SK-N-SH (cell line): ENCODE results near the gene RBM10. TPM values are rescaled to one million over a fixed set of nuclear protein-coding genes. Genes with fewer than 3 reads are reported as not detected.

Experiments used
- CTCF ChIA-PET: fragments of 300-600, 350-600 bp; formaldehyde crosslinking; extraction: SDS; loops from one replicate; lab custom pipeline; 2021; lab: Yijun Ruan, JAX
- POLR2A ChIA-PET: fragments of 350-600 bp; sonication (Branson Sonifier 250); formaldehyde crosslinking; extraction: SDS; loops from one replicate; lab custom pipeline; 2020; ENCODE audit warnings: antibody characterized with exemption, inconsistent platforms; lab: Yijun Ruan, JAX
- DNase-seq: peaks from one replicate; pipeline ENCODE4 v3.0.0; 2012
- H2AFZ ChIP-seq: fragments of 200-600 bp; sonication (generic); 2 replicates; pipeline ENCODE4 v1.8.1; 2016; ENCODE audit warnings: antibody characterized with exemption, mild to moderate bottlenecking, low read depth
- H3F3A ChIP-seq: fragments of 200-600 bp; sonication (generic); replicated peaks from 2 replicates; pipeline ENCODE3; 2016; ENCODE audit warnings: antibody characterized with exemption, mild to moderate bottlenecking; ENCODE audit not compliant: insufficient read depth
- H3K27ac ChIP-seq, 2 experiments: fragments of 200-500 bp in 1 of 2; fragments of 200-600 bp in 1 of 2; sonication (Bioruptor generic) in 1 of 2; sonication (generic), shearing (Covaris generic) in 1 of 2; 2 replicates each; pipeline versions ENCODE4 v1.5.1 to v1.6.1; 2014 to 2016; ENCODE audit warnings: low read depth in 2 of 2, inconsistent platforms in 1 of 2, low read length in 1 of 2, mild to moderate bottlenecking in 1 of 2, mixed read lengths in 1 of 2
- H3K27me3 ChIP-seq: fragments of 200-600 bp; sonication (generic), shearing (Covaris generic); 2 replicates; pipeline ENCODE4 v1.6.1; 2016; ENCODE audit warnings: mixed run types; ENCODE audit not compliant: insufficient read depth
- H3K36me3 ChIP-seq, 2 experiments: fragments of 200-500 bp in 1 of 2; fragments of 200-600 bp in 1 of 2; sonication (Bioruptor generic) in 1 of 2; sonication (generic) in 1 of 2; replicated peaks in 1 of 2; 2 replicates each; pipeline versions ENCODE3 to v1.5.1; 2014 to 2016; ENCODE audit warnings: low read length in 1 of 2, mild to moderate bottlenecking in 1 of 2; ENCODE audit not compliant: insufficient read depth in 2 of 2, control insufficient read depth in 1 of 2
- H3K4me1 ChIP-seq, 2 experiments: fragments of 200-500 bp in 1 of 2; fragments of 200-600 bp in 1 of 2; sonication (Bioruptor generic) in 1 of 2; sonication (generic), shearing (Covaris generic) in 1 of 2; 2 replicates each; pipeline versions ENCODE4 v1.5.1 to v1.6.1; 2014 to 2016; ENCODE audit warnings: low read depth in 1 of 2, low read length in 1 of 2, mixed run types in 1 of 2; ENCODE audit not compliant: insufficient read depth in 2 of 2, control insufficient read depth in 1 of 2
- H3K4me2 ChIP-seq: fragments of 200-600 bp; sonication (generic), shearing (Covaris generic); 2 replicates; pipeline ENCODE4 v1.6.1; 2017; ENCODE audit warnings: mixed run types
- H3K4me3 ChIP-seq, 2 experiments: fragments of 200-500 bp in 1 of 2; fragments of 200-600 bp in 1 of 2; sonication (Bioruptor generic) in 1 of 2; sonication (generic), shearing (Covaris generic) in 1 of 2; 2 replicates each; pipeline versions ENCODE4 v1.5.1 to v1.8.1; 2014 to 2016; ENCODE audit warnings: low read depth in 2 of 2, inconsistent platforms in 1 of 2, low read length in 1 of 2, mild to moderate bottlenecking in 1 of 2, mixed read lengths in 1 of 2, moderate library complexity in 1 of 2
- H3K79me2 ChIP-seq: fragments of 200-600 bp; sonication (generic); 2 replicates; pipeline ENCODE4 v1.8.1; 2017; ENCODE audit warnings: mild to moderate bottlenecking; ENCODE audit not compliant: insufficient read depth
- H3K9ac ChIP-seq: fragments of 200-600 bp; sonication (generic); 2 replicates; pipeline ENCODE4 v1.6.1; 2017; ENCODE audit warnings: mixed run types
- H3K9me2 ChIP-seq: fragments of 200-600 bp; sonication (generic); 2 replicates; pipeline ENCODE4 v1.6.1; 2017; ENCODE audit warnings: mixed run types
- H3K9me3 ChIP-seq: fragments of 200-600 bp; sonication (generic); 2 replicates; pipeline ENCODE4 v1.6.1; 2017; ENCODE audit warnings: mixed run types, mild to moderate bottlenecking, moderate library complexity
- H4K20me1 ChIP-seq: fragments of 200-600 bp; sonication (generic); 2 replicates; pipeline ENCODE4 v1.6.1; 2017; ENCODE audit warnings: mild to moderate bottlenecking, mixed run types; ENCODE audit not compliant: insufficient read depth
- CTCF ChIP-seq: fragments of 200-600 bp; sonication (generic); IDR thresholded peaks from 2 replicates; pipeline ENCODE4 v1.6.1; 2017; ENCODE audit warnings: antibody characterized with exemption, mild to moderate bottlenecking, moderate library complexity
- EP300 ChIP-seq, 2 experiments: IDR thresholded peaks; 2 replicates each; pipeline versions ENCODE4 v1.4.0 to v1.6.1; 2012; ENCODE audit warnings: borderline replicate concordance in 1 of 2, low read depth in 1 of 2, low read length in 1 of 2
- EZH2phosphoT487 ChIP-seq: fragments of 200-600 bp; sonication (generic); IDR thresholded peaks from 2 replicates; pipeline ENCODE4 v1.6.1; 2017; ENCODE audit warnings: low read depth, mixed run types, mild to moderate bottlenecking, antibody characterized with exemption, moderate library complexity, borderline replicate concordance
- FOXM1 ChIP-seq: IDR thresholded peaks from 2 replicates; pipeline ENCODE4 v1.4.0; 2012; ENCODE audit warnings: low read depth, mild to moderate bottlenecking
- GATA2 ChIP-seq: sonication (generic); formaldehyde crosslinking; IDR thresholded peaks from 2 replicates; pipeline ENCODE4 v1.5.0; 2020; ENCODE audit warnings: mild to moderate bottlenecking, missing genetic modification reagents
- IRF3 ChIP-seq: fragments of 150-350 bp; IDR thresholded peaks from 2 replicates; pipeline ENCODE4 v1.6.1; 2016; ENCODE audit warnings: mild to moderate bottlenecking, low read depth, low read length
- JUND ChIP-seq: IDR thresholded peaks from 2 replicates; pipeline ENCODE4 v1.4.0; 2012
- MAX ChIP-seq: IDR thresholded peaks from 2 replicates; pipeline ENCODE4 v1.4.0; 2012; ENCODE audit warnings: low read depth
- MEF2A ChIP-seq: IDR thresholded peaks from 2 replicates; pipeline ENCODE4 v1.4.0; 2012; ENCODE audit warnings: low read depth, borderline replicate concordance
- RAD21 ChIP-seq: IDR thresholded peaks from 2 replicates; pipeline ENCODE4 v1.6.1; 2012; ENCODE audit warnings: mild to moderate bottlenecking, low read length
- RCOR1 ChIP-seq: fragments of 150-350 bp; IDR thresholded peaks from 2 replicates; pipeline ENCODE4 v1.6.1; 2017; ENCODE audit warnings: antibody characterized with exemption, low read length
- TAF1 ChIP-seq: IDR thresholded peaks from 2 replicates; pipeline ENCODE4 v1.6.1; 2012; ENCODE audit warnings: low read depth, mild to moderate bottlenecking, low read length, moderate library complexity, borderline replicate concordance
- USF2 ChIP-seq: fragments of 150-350 bp; IDR thresholded peaks from 2 replicates; pipeline ENCODE4 v1.6.1; 2017; ENCODE audit warnings: antibody characterized with exemption, low read length, low read depth, borderline replicate concordance
- YY1 ChIP-seq: IDR thresholded peaks from 2 replicates; pipeline ENCODE4 v1.4.0; 2012; ENCODE audit warnings: low read depth, mild to moderate bottlenecking
- WGBS: methylation state at CpG from one replicate; pipeline ENCODE4 v1.1.6; 2017; ENCODE audit warnings: low lambda C conversion rate; 5-methylcytosine and 5-hydroxymethylcytosine counted together
- polyA plus RNA-seq, 3 experiments: library from polyadenylated mRNA; depleted of rRNA; stranded (reverse); fragments of >200 nt; gene quantifications; 2 replicates each; pipeline ENCODE4 v1.2.3, GENCODE V29; 2012

The RBM10 gene
- polyA plus RNA-seq, 1 of the 3 experiments (the other 2 are of a cell fraction), result 34.4 TPM

GRCh38 chrX:47206316-47206715 is 61.3 kb downstream of the RBM10 start (continued):
- TF ChIP-seq USF2 (no peak), RAD21 (no peak), FOXM1 (no peak)

GRCh38 chrX:47208108-47208507 is 63.1 kb downstream of the RBM10 start:
- H3K4me3 ChIP-seq, result no peak overlapping the region
- no peak overlapping the region for H2AFZ ChIP-seq
- no peaks in the 10 kb centered on the region for H3K27me3 ChIP-seq
- H3K9me2 ChIP-seq, result no peaks in the 10 kb centered on the region
- DNase-seq, result no peak
- H3K9ac ChIP-seq, result no peak overlapping the region
- TF ChIP-seq CTCF (no peak), GATA2 (CRISPR knock-in tag) (no peak), EP300 (IDR thresholded peaks at IDR 0.05; ENCODE audit: borderline replicate concordance in 1 of 2, low read depth in 1 of 2, low read length in 1 of 2) (no peak), YY1 (no peak), MAX (no peak), JUND (no peak)
- TF ChIP-seq, all 33 proteins: peak for 0
- no peaks in the 10 kb centered on the region; the same call in none of the 2 replicates for H3K79me2 ChIP-seq
- H4K20me1 ChIP-seq, result peaks cover 23% of the 10 kb centered on the region; the same call in 1 of the 2 replicates
- peaks cover 75 to 83% of the 10 kb centered on the region in 2 experiments for H3K36me3 ChIP-seq
- H3K4me1 ChIP-seq, result peaks cover 0 to 2% of the 10 kb centered on the region in 2 experiments; a peak in 1 of 4 replicates
- peaks cover 5% of the 10 kb centered on the region for H3F3A ChIP-seq
- no peak overlapping the region for H3K4me2 ChIP-seq
- ChIA-PET CTCF (interaction anchor here (1.4 to 1.8 kb wide), 2 partner anchors 315 to 819 kb away, joined by 4 to 5 read pairs; no protein-coding TSS in a partner anchor), POLR2A (no interaction called here)
- 92% methylated on average over 12 of the region's 12 CpGs for WGBS
- H3K9me3 ChIP-seq, result no peaks in the 10 kb centered on the region
- H3K27ac ChIP-seq, result no peak overlapping the region

- Histone ChIP-seq H3K27me3 (no peaks in the 10 kb centered on the region), H3F3A (peaks cover 6% of the 10 kb centered on the region), H3K79me2 (no peaks in the 10 kb centered on the region; the same call in none of the 2 replicates), H3K9me3 (no peaks in the 10 kb centered on the region), H3K4me3 (no peak overlapping the region)
- no peak for DNase-seq
- TF ChIP-seq RCOR1, result no peak
- TF ChIP-seq IRF3, result no peak
- no peak for TF ChIP-seq YY1
- no peak for TF ChIP-seq TAF1
- no peak for TF ChIP-seq EZH2phosphoT487
- TF ChIP-seq MEF2A, result no peak
- TF ChIP-seq, all 33 proteins: peak for 0
- WGBS, result 92% methylated on average over 7 of the region's 16 CpGs
- POLR2A ChIA-PET, result no interaction called here
- Histone ChIP-seq H2AFZ (no peak overlapping the region), H3K9ac (no peak overlapping the region), H3K4me2 (no peak overlapping the region), H3K27ac (no peak overlapping the region), H3K4me1 (peaks cover 0 to 2% of the 10 kb centered on the region in 2 experiments; a peak in 1 of 4 replicates), H4K20me1 (peaks cover 23% of the 10 kb centered on the region; the same call in 1 of the 2 replicates), H3K36me3 (peaks cover 76 to 81% of the 10 kb centered on the region in 2 experiments), H3K9me2 (no peaks in the 10 kb centered on the region)
- CTCF ChIA-PET, result interaction anchor here (1.7 to 1.8 kb wide), 2 partner anchors 16 to 313 kb away, joined by 3 to 4 read pairs; partner anchors contain the start of gene UBA1
Observed at GRCh38 chrX:47209508-47210238, 64.7 kb downstream of the RBM10 start.
